Activated CD8-positive, alpha-beta memory T cell treated with anti-CD3 and anti-CD28 coated beads for 36 hours (primary cell): ENCODE measurements around the gene MLXIPL. TPM values are rescaled to one million over a fixed set of nuclear protein-coding genes. Genes with fewer than 3 reads are reported as not detected.
"Not testable (repeated sequence)": the region's sequence is repeated elsewhere in the genome, so short reads cannot be mapped to it uniquely, and the experiment has no call there.

Experiments used
- CTCF ChIA-PET: fragments of 350-600 bp; sonication (Branson Sonifier 250); formaldehyde crosslinking; loops from one replicate; lab custom pipeline; 2021; ENCODE audit warnings: antibody characterized with exemption; lab: Charles Lee
- POLR2A ChIA-PET: fragments of 350-600 bp; sonication (Branson Sonifier 250); formaldehyde crosslinking; loops from one replicate; lab custom pipeline; 2021; ENCODE audit warnings: antibody characterized with exemption; lab: Charles Lee
- total RNA-seq, 2 experiments: library from RNA; stranded (reverse); gene quantifications; one replicate each; pipeline ENCODE4 v1.2.3, GENCODE V29; 2021

MLXIPL gene
- total RNA-seq, 2 experiments from 2014 or later = not detected

- POLR2A ChIA-PET = no interaction called here
- CTCF ChIA-PET = interaction anchor here (0.7 to 1.6 kb wide), 2 partner anchors 14 to 597 kb away, joined by 3 to 6 read pairs; no protein-coding TSS in a partner anchor
These were observed 2.9 kb downstream of the MLXIPL start for GRCh38 chr7:73621168-73622063.

- POLR2A ChIA-PET = not testable (repeated sequence)
- CTCF ChIA-PET = interaction anchor here (0.7 kb wide), 2 partner anchors 62 to 114 kb away, joined by 3 read pairs; partner anchors contain the start of gene BCL7B
These were observed 4.9 kb downstream of the MLXIPL start for GRCh38 chr7:73619394-73619793.

- POLR2A ChIA-PET = no interaction called here
These were observed 5.8 kb downstream of the MLXIPL start for GRCh38 chr7:73618538-73618937.

GRCh38 chr7:73617520-73617919 is 6.8 kb downstream of the MLXIPL start:
- CTCF ChIA-PET = interaction anchor here (2.1 kb wide), 1 partner anchor 11 kb away, joined by 9 read pairs; no protein-coding TSS in a partner anchor
- POLR2A ChIA-PET = not testable (repeated sequence)

More at GRCh38 chr7:73618538-73618937, 5.8 kb downstream of the MLXIPL start:
- CTCF ChIA-PET = interaction anchor here (0.7 to 2.1 kb wide), 3 partner anchors 12 to 114 kb away, joined by 3 to 9 read pairs (median 3); partner anchors contain the start of gene BCL7B

GRCh38 chr7:73615886-73616285 is 8.4 kb downstream of the MLXIPL start:
- POLR2A ChIA-PET = no interaction called here
- CTCF ChIA-PET = interaction anchor here (0.6 to 1.8 kb wide), 3 partner anchors 9 to 319 kb away, joined by 5 to 6 read pairs (median 5); no protein-coding TSS in a partner anchor

- CTCF ChIA-PET = interaction anchor here (1.4 to 1.8 kb wide), 2 partner anchors 8 to 120 kb away, joined by 5 to 6 read pairs; no protein-coding TSS in a partner anchor
- POLR2A ChIA-PET = not testable (repeated sequence)
These were observed 9.4 kb downstream of the MLXIPL start for GRCh38 chr7:73614937-73615336.

- POLR2A ChIA-PET = no interaction called here
- CTCF ChIA-PET = no interaction called here
These were observed 10.2 kb downstream of the MLXIPL start for GRCh38 chr7:73613954-73614735.

GRCh38 chr7:73612598-73613269 is 11.6 kb downstream of the MLXIPL start:
- ChIA-PET POLR2A (no interaction called here), CTCF (interaction anchor here (2.5 kb wide), 1 partner anchor 113 kb away, joined by 8 read pairs; no protein-coding TSS in a partner anchor)

GRCh38 chr7:73611017-73611555 is 13.2 kb downstream of the MLXIPL start:
- CTCF ChIA-PET = interaction anchor here (2.5 to 2.8 kb wide), 2 partner anchors 115 to 124 kb away, joined by 8 to 10 read pairs; no protein-coding TSS in a partner anchor
- POLR2A ChIA-PET = no interaction called here

GRCh38 chr7:73610105-73610504 is 14.2 kb downstream of the MLXIPL start:
- ChIA-PET CTCF (interaction anchor here (2.8 kb wide), 1 partner anchor 125 kb away, joined by 10 read pairs; no protein-coding TSS in a partner anchor), POLR2A (no interaction called here)

- POLR2A ChIA-PET = interaction anchor here (0.6 kb wide), 1 partner anchor 29 kb away, joined by 3 read pairs; the partner anchor contains the start of gene TBL2
- CTCF ChIA-PET = interaction anchor here (0.7 to 6.1 kb wide), 22 partner anchors 8 to 130 kb away, joined by 3 to 60 read pairs (median 6); partner anchors contain the start of genes ABHD11, STX1A and VPS37D
These were observed 16.7 kb downstream of the MLXIPL start for GRCh38 chr7:73607692-73607983.

GRCh38 chr7:73606801-73607691 is 17.3 kb downstream of the MLXIPL start:
- ChIA-PET POLR2A (interaction anchor here (0.6 to 0.7 kb wide), 2 partner anchors 29 to 61 kb away, joined by 3 read pairs; partner anchors contain the start of genes TBL2 and VPS37D), CTCF (interaction anchor here (0.6 to 6.1 kb wide), 31 partner anchors 9 to 280 kb away, joined by 3 to 60 read pairs (median 6); partner anchors contain the start of genes ABHD11, STX1A and VPS37D)

- ChIA-PET POLR2A (no interaction called here), CTCF (interaction anchor here (0.7 to 6.1 kb wide), 14 partner anchors 12 to 268 kb away, joined by 3 to 60 read pairs (median 6); partner anchors contain the start of genes ABHD11, STX1A and VPS37D)
These were observed 18.6 kb downstream of the MLXIPL start for GRCh38 chr7:73605601-73606220.

- ChIA-PET CTCF (interaction anchor here (0.7 to 6.1 kb wide), 3 partner anchors 121 to 208 kb away, joined by 3 to 60 read pairs (median 4); no protein-coding TSS in a partner anchor), POLR2A (no interaction called here)
These were observed 21.3 kb downstream of the MLXIPL start for GRCh38 chr7:73602721-73603651.

- ChIA-PET CTCF (no interaction called here), POLR2A (no interaction called here)
These were observed 24.4 kb downstream of the MLXIPL start for GRCh38 chr7:73599916-73600315.
